SHP77 (cell line): ENCODE data around the gene LTBP2.

Source experiments
- DNase-seq, 2 experiments: peaks; one replicate each; lab custom pipeline; 2025; lab: John Stamatoyannopoulos, UW

LTBP2 gene

DNA sequence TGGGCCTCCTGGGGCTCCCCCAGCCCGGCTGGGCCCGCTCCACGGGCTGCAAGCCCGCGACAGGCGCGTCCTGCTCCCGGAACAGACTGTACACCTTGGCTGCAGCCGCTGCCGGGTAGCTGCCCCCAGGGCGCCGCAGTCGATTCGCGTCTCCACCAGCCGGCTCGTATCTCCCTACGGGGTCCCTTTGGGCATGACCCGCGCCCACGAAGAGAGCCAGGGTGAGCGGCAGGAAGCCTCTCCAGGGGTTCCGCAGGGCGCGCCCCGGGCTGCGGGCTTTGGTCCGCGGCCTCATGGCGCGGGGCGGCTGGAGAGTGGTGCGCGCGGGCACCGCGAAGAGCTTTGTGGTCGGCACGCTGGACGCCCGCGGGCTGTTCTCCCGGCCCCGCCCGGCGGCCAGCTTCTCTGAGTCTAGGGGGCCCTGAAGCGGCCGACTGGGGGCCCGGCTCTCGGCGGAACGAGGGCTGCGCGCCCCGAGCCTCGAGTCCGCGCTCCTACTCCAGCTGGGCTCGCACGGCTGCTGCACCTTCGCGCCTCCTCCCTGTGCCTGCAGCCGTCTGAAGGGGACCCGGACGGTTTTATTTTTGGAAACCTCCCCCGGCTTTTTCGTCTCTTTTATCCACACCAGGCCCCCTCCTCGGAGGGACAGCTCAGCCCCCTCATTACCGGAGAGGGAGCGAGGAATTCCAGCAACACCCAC, at the start of gene LTBP2:
Gene LTBP2, minus strand, starts transcription at position 588 of the 700 bp plus-strand sequence. Its CDS starts 293 bp downstream, at position 295.
- DNase-seq: no peak

DNA sequence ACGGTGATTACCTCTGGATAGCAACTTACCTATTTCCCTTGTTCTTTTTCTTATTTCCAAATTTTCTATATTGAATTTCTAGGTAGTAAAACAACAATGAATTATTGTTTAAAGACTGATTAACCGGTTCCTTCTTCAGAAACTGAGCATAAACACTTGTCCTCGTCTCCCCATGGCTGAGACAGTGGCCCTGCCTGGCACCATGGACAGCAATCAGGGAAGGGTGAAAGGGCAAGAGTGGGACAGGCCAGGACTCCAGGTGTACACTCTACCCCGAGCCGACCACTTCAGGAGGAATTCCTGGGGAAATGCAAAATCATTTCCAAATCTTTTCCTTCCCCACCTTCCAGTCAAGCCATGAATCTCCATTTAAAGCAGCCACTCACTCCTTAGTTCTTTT, 48.8 kb upstream of the LTBP2 start:
- DNase-seq: no peak

DNA sequence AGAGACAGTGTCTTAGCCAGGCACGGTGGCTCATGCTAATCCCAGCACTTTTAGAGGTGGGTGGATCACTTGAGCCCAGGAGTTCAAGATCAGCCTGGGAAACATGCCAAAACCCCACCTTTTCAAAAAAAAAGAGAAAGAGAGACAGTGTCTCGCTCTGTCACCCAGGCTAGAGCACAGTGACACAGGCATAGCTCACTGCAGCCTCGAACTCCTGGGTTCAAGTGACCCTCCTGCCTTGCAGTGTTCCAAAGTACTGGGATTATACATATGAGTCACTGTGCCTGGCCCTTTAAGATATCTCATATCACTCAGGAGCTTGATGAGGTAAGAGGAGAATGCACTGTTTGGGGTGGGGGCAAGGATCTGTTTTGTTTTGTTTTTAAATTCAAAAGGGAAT, 48.1 kb upstream of the LTBP2 start:
- no peak for DNase-seq

DNA sequence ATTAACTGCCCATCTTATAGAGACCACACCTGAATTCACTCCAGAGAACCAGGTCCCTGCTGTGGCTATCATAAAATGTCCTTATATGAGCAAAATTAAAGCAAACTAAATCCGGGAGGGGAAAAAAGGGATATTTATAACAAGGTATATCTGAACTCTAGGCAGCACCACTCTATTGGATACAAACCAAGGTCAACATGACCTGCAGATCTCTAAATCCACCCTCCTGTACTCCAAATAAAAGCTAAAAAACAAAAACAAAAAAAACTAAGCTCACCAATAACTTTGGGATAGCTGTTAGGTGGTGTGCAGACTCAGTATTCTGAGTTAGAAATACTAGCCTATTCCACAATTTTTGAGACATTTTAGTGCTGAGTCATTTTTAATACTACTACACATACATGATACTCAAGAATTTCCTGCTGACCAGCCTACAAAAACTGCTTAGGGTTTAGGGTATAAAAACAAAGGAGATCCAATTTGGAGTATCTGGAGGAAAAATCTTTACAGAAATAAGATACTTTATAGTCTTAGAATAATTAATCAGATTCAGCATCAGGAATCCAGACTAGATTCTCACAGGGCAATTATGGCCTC, 46.6 kb upstream of the LTBP2 start:
- no peak for DNase-seq

DNA sequence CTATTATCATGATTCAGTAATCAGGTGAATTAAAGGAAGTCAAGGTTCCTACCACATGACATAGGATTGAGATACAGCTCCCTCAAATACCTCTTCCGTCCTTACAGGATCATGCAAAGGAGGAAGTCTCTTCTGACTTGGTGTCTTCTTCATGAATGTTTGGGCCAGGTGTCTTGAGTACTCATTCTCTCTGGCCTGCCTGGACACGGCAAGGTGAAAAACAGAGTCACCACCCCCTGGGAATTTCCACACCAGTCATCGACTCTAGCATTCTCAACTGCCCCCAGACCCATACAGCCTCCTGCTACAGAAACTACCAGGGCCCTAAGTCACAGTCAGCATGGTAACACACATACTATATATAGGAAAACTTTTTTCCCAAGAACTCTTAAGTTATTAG, 44.9 kb upstream of the LTBP2 start:
- no peak for DNase-seq

DNA sequence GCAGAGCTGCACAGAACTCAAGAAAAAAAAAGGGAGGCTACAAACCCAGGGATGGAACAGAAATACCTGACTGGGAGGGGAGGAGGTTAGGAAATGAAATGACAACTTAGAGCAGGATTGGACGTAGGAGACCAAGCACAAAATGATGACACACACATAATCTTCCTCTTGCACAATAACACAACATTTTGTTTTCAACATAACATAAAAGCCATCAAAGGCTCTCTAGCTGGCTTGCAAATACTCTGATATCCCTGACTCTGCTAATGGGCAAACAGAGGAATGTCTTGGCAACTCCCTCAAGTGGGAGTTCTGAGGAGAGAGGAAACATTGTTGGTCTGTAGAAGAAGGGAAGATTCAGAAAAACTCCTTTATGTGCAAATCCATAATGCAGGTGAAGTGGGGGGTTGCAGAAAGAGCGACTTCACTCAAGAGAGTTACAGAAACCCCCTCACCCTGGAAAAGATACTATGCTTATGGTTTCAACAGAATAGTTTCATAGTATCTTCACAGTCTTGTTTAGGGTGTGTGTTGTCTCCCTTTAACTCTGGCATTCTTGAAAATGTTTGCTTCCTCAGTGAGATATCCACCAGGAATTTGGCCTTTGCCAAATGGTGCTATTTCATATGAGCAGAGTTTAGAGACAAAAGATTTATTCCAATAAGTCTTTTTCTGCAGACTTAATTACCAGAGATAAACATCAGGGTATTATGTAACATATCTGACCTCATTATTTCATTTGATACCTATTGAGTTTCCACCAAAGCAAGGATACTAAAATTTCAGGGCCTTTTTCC, 43.8 kb upstream of the LTBP2 start:
- no peak for DNase-seq

DNA sequence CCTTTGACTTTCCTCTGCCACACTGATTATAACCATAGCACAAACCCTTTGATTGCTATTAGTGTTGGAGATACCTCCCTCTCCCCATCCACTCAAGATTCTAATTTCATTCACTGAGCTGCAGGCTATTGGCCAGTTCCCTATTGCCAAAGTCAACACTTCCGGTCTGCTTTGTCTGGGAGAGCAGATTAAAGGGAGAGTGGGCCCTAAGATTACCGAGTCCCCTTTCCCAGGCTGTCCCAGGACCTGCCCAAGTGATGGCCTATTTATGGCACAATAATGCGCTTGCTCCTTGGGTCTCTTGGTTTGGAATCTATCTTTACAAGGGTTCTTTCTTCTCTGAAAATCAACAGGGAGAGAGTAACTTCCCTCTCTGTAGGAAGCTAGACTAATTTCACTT, 42.9 kb upstream of the LTBP2 start:
- DNase-seq: no peak

DNA sequence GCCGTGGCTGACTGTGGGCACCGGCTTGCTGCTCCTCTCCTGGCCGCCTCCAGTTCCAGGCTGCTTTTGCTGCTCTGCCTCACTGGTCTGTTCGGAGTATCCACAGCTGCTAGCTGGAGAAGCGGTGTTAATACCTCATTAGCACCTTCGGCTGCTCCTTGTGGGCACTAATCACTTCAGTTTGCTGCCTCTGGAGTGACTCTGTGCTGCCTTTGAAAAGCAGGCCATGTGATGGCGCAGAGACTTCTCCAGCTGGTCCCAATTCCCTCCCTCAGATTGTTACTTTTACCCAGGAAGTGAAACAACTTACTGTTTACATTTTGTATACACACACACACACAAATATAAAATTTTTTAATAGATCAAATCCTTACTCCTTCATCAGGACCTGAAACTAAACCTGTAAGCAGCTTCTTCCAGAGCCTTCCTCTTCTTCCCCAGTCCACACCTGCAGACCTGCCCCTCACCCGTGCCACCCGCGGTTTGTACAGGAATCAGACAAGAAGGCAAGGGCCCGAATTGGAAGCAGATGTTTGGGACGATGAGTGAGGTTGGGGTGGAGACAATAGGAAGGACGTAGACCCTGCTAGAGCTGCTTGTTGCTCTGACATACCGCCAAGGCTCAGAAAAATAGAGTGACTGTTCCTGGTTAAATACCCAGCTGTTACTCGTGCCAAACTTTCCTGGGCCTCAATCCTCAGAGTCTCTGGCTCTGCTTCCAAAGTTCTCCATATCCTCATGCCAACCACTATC, 41.5 kb upstream of the LTBP2 start:
- DNase-seq: no peak

DNA sequence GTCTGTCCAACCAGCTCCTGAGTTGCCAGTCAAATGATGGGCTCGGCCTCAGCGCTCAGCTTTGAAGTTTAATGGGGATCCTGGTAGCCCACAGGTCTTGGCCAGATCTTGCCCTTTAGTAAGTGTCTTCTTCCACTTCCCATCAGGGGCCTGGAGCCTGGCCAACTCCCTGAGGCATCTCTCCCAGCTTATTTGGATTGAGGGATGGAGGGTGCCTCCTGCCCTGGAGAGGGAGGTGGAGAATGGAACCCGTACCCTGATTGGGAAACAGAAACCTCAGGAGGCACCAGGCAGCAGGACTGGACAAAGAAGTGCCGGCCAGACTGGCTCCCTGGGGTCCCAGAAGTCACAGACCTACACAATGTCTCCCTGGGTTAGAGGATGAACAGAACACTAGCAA, 40.5 kb upstream of the LTBP2 start:
- DNase-seq: no peak

DNA sequence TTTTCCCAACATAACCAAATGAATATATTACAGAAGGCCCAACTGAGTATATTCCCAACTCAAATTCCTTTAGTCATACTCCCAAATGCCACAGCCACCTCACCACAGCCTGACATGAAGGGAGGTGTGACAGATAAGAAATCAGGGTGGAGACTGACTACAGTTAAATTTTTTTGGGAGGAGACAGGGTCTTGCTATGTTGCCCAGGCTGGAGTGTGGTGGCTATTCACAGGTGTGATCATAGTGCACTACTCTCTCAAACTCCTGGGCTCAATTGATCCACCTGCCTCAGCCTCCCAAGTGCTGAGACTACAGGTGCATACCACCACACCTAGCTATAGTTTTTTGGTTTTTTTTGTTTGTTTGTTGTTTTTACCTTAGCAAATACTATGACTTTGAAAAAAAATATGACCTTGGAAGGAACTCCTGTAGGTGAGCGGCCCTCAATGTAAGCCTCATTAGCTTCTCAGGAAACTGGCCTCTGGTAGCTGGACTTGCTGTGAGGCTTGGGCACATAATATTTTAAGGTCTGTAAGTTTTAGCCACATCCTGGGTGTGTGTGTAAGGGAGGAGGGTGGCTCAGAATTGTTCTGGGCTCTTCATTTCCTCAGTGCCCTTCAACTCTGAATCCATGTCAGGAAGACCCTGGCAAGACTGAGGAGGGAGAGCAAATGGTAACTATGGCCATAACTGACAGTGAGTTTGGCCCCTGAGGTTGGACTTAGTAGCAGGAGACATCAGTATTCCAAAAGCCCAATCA, 39.1 kb upstream of the LTBP2 start:
- no peak for DNase-seq

DNA sequence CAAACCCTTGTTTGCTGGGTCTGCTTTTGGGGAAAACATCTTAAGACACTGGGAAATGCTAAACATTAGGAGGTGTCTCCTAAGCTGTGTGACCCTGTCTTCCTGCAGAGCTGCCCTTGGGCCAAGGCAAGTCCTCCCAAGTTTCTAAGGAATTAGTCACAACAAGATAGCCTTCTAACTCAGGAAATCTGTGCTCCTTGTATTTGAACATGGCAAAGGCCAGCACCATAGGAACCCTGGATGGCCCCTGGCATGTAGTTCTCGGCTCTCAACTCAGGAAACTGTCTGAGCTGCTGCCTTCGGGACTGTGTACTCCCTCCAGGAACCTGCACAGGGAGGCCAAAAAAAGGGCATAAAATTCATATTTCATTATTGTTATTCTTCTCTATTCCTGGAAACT, 37.6 kb upstream of the LTBP2 start:
- no peak for DNase-seq

DNA sequence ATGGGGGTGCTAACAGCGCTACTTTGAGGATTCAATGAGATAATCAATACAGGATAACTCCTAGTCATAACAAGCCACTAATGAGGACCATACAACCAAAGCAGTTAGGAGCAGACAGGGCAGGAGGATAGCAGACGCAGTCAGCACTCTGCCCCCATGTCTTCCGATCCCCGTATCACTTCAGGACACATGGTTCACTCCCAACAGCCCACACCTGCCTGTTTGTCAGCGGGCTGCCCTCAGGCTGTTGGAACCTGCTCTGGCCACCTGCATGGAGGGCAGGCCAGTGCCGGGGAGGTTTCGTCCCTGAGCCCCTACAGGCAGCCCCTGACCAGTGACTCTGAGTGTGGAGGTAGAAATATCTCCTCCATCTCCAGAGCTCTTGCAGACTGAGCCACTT, 37.1 kb upstream of the LTBP2 start:
- DNase-seq: no peak

DNA sequence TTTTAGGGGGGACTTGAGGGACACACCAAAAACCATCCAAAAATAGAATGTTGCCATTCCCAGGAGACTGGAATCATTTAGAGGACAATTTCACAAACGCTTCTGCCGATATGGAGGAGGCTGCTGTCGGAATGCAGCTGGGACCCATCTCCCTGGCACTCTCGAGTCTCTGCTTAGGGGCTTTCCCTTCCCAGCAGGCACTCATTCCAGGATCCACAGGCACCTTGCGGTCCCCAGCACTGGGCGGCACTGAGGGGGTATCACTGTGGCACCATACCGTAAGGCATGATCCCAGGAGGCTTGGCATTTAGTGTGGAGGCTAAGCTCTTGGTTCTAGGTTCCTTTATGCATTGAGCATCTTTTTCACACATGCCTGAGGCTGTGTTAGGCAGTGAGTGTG, 36.6 kb upstream of the LTBP2 start:
- DNase-seq: no peak

DNA sequence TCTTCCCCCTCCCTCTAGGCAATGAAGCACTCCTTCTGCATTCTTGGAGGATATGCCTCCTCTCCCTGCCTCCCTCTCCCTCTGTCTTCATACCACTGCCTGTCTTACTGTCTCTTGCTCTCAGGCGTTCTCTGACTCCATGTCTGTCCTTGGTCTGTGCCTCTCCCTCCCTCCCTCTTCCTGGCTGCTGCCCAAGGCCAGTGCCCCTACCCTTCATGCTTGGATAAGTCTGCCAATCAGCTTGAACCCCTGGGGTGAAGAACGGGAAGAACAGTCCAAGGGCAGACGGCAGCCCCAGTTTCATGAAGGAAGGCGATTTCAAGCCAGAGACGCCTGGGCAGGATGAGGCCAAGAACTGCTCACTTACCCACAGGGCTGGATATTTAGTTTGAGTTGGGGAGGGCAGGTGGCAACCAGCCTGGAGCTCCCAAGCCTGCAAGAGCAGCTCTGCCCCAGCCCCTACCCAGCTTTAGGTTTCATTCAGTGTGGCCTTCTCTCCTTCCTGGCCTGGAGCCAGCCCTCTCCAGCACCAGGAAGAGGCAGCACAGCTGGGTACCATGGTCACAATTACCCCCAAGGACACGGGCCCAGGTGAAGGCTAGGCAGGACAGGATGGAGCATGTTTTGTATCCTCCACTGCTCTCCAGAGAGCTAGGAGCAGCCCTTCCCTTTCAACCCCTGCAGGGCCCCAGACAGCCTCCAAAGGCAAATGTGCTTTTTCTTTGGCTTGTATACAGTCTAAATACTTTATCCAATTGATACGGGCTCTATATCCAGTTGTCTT, 35.8 kb upstream of the LTBP2 start:
- peak; percentile 17 to 36 for DNase-seq

DNA sequence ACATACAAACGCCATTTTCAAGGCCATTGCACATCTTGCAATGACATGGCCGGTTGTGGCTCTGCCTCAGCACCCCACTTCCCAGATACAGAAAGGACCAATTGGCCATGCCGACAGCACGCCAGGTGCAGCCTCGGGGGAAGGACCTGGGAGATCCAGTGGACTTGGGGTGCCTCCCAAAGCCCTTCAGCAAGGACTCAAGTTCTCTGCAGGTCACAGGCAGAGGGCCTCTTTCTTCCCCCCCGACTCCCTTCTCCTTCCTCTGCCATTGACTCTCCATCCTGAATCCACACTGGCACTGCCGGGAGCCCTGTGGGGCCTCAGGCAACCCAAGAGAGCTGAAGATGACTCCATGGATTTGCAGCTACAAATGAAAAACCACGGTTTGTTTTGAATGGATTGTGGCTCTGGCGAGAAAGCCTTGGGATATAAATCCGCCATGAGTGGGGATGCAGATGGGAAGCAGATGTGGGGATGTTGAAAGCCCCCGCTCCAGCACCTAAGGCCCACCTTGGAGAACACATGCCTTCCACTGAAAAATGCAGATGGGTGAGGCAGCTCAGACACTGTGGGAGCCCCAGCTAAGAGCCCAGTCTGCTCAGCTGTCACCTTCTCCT, 35.1 kb upstream of the LTBP2 start:
- no peak for DNase-seq

DNA sequence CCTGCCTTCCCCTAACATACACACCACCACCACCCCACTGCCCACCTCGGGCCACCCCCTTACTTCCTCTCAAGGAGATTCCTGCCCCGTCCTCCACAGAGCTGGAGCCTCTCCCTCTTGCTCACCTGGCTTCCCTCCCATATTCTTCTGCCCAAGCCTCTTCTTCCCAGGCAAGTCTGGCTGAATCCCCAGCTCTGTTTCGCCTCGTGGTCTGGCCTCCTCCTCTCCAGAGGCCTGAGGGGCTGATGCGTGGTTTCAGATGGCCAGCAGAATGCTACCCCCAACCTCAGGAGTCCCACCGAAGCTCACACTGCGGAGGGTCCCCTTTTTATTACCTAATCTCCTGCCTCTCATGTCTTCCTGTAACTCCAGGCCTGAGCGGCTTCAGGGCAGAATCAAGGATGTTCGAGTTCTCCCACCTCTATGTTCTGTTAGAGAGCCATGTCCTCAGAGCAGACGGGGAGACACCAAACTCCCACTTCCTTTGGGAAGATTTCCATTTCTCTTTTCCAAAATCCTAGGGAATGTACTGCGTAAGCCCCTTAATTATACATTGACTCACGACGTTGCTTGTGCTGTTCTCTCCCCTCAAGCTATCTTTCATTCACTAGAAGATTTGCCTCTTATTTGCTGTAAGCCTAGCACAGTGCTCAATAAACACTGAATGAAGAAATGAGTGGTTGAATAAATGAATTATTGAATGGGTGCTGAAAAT, 33.9 kb upstream of the LTBP2 start:
- DNase-seq: no peak

DNA sequence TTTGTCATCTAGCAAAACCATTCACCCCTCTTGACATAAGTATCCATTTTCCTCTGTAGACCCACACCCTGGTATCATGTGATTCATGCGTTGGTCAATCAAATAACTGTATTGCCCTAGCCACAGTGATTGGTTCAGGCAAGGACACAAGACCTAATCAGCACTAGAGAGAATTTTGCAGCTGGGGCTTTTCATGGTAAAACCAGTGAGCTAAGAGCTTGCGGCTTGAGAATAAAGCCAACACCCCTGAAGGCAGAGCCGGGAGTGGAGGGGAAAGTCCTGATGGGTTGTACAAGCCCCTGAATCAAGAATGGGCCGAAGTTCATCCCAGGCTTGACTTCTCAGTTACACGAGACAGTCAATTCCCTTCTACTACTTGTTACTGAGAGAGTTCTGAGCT, 33.2 kb upstream of the LTBP2 start:
- DNase-seq: no peak

DNA sequence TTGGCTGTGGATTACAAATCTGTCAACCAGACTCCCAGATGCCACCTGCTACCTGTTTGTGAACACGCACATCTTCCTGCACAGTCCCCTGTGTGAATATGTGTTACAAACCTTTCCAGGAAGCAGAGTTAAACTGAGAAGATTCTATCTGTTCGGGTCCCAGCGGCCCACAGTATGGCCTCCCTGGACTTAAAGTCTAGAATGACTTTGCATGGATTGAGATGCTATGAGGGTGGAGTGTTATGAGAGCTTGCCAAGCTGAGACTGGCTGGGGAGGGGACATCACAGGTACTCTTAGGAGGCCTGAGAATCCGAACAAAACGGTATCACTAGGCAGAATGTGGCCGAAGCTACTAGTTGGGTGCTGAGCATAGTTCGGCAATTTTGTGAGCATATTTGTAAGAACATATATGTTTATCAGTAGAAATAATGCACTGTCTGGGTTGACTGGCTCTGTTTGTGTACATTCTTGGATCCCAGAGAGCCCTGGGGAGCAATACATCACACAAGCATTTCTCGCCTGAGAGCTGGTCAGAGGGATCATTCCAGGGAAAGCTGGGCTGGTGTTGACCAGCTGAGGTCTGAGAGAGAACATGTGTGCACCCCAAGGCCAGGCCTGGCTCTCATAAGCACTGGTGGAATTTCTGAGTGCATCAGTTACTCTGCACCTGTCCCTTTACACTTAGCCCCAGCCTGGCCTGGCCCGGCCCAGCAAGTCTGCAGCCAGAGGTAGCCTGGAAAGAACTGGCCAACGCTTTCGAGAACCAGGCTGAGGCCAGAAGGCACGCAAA, 29.8 kb upstream of the LTBP2 start:
- DNase-seq: no peak

DNA sequence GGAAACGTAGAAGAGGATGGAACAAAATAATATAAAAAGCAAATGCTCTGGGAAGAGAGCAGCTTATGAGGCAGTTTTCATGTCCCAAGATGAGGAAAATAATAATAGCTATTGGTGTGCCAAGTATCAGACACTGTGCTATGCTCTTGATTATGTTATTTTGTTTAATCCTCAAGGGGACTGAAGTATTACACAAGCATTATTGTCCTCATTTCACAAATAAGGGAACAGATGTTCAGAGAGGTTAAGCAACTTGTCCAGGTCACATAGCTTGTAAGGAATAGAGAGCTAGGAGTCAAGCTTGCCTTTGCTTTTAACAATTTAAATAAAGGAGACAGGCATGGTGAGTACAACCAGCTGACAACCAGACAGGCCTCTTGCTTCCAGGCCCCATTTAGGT, 26.9 kb upstream of the LTBP2 start:
- no peak for DNase-seq
